IPS-NIHi7 (cell line): ENCODE measurements around the gene CFAP210.
A peak's percentile ranks its signal among the peaks of the same experiment; 100 is the strongest.

ENCODE experiments used
- DNase-seq: peaks from one replicate; pipeline ENCODE4 v3.0.0; 2012; ENCODE audit warnings: mixed read lengths; ENCODE audit errors: extremely low spot score

CFAP210 gene

GRCh38 chr2:169694113-169694893, at the start of gene CFAP210, which contains the start of gene PHOSPHO2:
TSS of gene CFAP210 (minus strand) at chr2:169694405. CDS start at chr2:169694327, 78 bp downstream.
TSS of gene PHOSPHO2 (plus strand) at chr2:169694469. CDS start at chr2:169700972, 6,503 bp downstream.
- DNase-seq, result peak; percentile 97

GRCh38 chr2:169743549-169743948, 49.3 kb upstream of the CFAP210 start:
- no peak for DNase-seq

- no peak for DNase-seq
These were observed 45.1 kb upstream of the CFAP210 start for GRCh38 chr2:169739351-169739750.

- DNase-seq, result no peak
These were observed 44.5 kb upstream of the CFAP210 start for GRCh38 chr2:169738566-169739229.

GRCh38 chr2:169736902-169737301, 42.7 kb upstream of the CFAP210 start:
- DNase-seq, result no peak

GRCh38 chr2:169735623-169736022, 41.4 kb upstream of the CFAP210 start:
- DNase-seq, result no peak

GRCh38 chr2:169734169-169734847, 40.1 kb upstream of the CFAP210 start:
- peak; percentile 72 for DNase-seq

GRCh38 chr2:169732583-169733358, 38.6 kb upstream of the CFAP210 start:
- DNase-seq, result no peak

- no peak for DNase-seq
These were observed 37.9 kb upstream of the CFAP210 start for GRCh38 chr2:169732075-169732474.

- DNase-seq, result no peak
These were observed 35.0 kb upstream of the CFAP210 start for GRCh38 chr2:169729274-169729605.

GRCh38 chr2:169727065-169727464, 32.9 kb upstream of the CFAP210 start:
- peak; percentile 52 for DNase-seq

GRCh38 chr2:169721016-169721415, 26.8 kb upstream of the CFAP210 start:
- DNase-seq, result no peak

- DNase-seq, result no peak
These were observed 24.8 kb upstream of the CFAP210 start for GRCh38 chr2:169718930-169719504.

GRCh38 chr2:169717691-169718063, 23.5 kb upstream of the CFAP210 start:
- DNase-seq, result no peak

GRCh38 chr2:169716938-169717690, 22.9 kb upstream of the CFAP210 start:
- no peak for DNase-seq

- no peak for DNase-seq
These were observed 22.2 kb upstream of the CFAP210 start for GRCh38 chr2:169716238-169716886.

- DNase-seq, result no peak
These were observed 21.4 kb upstream of the CFAP210 start for GRCh38 chr2:169715379-169716237.

- DNase-seq, result no peak
These were observed 20.5 kb upstream of the CFAP210 start for GRCh38 chr2:169714699-169715098.

- DNase-seq, result no peak
These were observed 19.1 kb upstream of the CFAP210 start for GRCh38 chr2:169713331-169713730.
